WTC11 (cell line): Measurements from ENCODE around the gene NFILZ.

Experiments
- TF ChIP-seq, protein P1 (sequence below): sonication (generic); formaldehyde crosslinking; IDR thresholded peaks from 2 replicates; pipeline ENCODE4 v1.8.1; 2023; ENCODE audit warnings: mild to moderate bottlenecking, missing genetic modification reagents, moderate library complexity
- TF ChIP-seq, protein P2 (sequence below): sonication (generic); formaldehyde crosslinking; IDR thresholded peaks from 2 replicates; pipeline ENCODE4 v1.8.1; 2022; ENCODE audit warnings: missing genetic modification reagents, borderline replicate concordance

DNA sequence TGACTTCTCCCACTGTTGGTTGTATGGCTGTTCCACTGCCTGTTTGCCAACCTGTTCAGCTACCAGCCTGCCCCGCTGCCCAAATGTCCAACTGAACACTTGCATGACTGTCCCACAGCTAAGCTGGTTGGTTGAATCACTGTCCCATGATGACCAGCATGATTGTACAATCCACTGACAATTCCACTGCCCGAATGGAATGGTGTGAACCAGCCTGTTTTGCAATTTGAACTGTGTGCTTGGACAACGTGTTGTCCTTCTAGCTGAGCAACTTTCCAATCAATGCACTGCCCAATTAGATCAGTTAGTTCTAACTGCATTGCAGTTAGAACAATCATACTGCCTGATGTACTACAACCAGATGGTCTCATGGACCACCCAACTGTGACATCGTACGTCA lies 28.6 kb upstream of the NFILZ start:
- TF ChIP-seq, protein P1, sequence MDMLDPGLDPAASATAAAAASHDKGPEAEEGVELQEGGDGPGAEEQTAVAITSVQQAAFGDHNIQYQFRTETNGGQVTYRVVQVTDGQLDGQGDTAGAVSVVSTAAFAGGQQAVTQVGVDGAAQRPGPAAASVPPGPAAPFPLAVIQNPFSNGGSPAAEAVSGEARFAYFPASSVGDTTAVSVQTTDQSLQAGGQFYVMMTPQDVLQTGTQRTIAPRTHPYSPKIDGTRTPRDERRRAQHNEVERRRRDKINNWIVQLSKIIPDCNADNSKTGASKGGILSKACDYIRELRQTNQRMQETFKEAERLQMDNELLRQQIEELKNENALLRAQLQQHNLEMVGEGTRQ (CRISPR knock-in tag) = no peak
- TF ChIP-seq, protein P2, sequence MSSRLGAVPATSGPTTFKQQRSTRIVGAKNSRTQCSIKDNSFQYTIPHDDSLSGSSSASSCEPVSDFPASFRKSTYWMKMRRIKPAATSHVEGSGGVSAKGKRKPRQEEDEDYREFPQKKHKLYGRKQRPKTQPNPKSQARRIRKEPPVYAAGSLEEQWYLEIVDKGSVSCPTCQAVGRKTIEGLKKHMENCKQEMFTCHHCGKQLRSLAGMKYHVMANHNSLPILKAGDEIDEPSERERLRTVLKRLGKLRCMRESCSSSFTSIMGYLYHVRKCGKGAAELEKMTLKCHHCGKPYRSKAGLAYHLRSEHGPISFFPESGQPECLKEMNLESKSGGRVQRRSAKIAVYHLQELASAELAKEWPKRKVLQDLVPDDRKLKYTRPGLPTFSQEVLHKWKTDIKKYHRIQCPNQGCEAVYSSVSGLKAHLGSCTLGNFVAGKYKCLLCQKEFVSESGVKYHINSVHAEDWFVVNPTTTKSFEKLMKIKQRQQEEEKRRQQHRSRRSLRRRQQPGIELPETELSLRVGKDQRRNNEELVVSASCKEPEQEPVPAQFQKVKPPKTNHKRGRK (CRISPR knock-in tag) = no peak
